HL-60/S4 treated with retinoic acid at 250 ng/mL for 4 days and 3 days (cell line): ENCODE data around the gene CHAMP1.

Source experiments
- in situ Hi-C: fragments of 300-500 bp; cut with MboI; formaldehyde crosslinking; loops from 2 replicates; pipeline ENCODE4 v1.7.0; 2022; ENCODE audit warnings: low sequenced_read_pairs

The CHAMP1 gene

DNA sequence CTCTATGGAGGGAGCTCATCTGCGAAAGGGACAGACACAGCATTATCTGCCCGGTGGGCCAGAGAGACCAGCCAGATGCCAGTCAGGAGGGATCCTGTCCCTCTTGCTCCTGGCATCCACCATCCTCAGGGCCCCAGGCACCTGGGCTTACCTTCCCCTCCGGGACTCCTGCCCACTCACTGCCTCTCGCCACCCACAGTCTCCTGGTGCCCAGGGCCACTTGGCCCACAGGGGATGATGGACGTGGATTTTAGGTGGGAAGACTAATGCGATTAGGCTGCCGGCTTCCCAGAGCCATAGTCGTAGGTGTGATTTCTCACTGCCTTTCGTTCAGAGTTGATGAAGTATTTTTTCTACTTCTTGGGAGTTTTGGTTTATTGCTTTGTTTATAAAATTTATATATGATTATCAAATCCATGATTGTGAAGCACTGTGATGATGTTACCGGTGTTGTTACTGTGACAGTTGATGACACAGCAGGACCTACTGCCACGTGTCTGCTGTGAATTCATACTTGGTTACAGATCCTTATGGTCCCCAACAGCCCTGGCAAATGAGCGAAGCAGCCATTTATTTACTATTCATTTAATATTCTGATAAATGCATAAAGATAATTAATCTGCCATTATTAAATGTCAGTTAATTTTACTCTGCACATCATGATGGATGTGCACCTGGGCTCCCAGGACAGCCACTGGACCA is 14.5 kb upstream of the CHAMP1 start:
- in situ Hi-C loops = no loop called here

DNA sequence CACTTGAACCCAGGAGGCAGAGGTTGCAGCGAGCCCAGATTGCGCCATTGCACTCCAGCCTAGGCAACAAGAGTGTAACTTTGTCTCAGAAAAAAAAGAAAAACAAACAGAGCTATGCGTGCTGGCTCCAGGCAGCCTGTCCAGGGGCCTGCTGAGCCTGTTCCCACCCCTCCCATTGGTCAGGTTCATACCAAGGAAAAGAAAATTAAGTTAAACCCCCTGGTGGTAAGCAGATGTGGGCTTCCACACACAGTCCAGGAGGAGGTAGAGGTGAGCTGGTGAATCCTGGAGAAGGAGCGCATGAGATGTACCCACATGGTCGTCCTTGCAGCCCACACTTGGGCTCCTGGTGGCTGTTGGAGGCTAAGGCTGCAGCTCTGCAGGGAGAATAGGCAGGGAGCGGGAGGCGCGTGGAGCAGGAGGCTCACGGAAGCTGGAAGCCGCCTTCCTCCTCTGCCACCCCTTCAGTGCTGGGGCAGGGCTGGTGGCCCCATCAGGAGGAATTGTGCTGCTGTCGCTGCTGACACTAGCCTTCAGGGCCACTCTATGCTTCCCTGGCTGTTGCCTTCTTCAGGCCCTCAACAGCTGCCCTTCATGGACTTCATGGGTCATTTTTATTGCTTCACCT is 10.5 kb upstream of the CHAMP1 start:
- in situ Hi-C loops = no loop called here

DNA sequence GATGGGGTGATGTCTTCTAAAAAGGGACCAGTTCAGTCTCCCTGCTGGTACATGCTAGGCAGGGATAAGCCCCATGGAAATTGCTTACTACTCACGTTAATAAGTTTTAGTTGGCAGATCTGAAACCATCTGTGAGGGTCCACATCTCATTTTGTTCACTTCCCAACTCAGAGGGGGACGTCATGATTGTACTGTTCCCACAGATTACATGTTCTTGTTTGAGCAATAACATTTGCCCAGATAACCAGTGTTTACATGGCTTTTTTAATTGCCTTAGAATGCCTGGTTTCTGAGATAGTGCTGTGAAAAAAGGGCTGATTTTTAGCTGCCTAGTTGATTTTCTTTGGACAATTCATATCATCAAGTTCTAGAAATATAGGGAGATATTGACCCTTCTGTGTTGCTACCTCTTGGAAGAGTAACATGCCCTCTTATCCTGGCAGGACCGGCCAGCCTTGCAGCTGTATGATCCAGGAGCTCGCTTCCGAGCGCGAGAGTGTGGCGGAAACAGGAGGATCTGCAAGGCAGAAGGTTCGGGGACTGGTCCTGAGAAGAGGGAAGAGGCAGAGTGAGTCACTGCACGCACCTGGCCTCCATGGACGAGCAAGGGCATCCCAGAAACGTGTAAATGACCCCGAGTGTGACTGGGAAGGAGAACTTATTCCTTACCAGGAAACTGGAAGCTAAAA is 9.8 kb upstream of the CHAMP1 start:
- in situ Hi-C loops = no loop called here

DNA sequence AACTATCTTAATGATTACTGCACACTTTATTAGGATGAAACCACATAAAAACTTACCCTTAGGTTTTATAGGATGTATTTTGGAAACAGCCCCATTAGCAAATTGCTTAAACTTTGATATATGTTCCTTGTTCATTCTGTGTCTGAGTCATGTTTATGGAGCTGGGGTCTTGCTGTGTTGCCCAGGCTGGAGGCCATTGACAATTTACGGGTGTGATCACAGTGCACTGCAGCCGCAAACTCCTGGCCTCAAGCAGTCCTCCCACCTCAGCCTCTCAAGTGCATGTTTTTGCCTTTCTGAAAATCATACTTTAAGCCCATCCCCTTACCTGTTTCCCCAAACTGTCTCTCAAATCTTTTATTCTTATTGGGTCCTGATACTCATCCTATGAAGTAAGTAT is 5.2 kb upstream of the CHAMP1 start:
- in situ Hi-C loops = no loop called here

DNA sequence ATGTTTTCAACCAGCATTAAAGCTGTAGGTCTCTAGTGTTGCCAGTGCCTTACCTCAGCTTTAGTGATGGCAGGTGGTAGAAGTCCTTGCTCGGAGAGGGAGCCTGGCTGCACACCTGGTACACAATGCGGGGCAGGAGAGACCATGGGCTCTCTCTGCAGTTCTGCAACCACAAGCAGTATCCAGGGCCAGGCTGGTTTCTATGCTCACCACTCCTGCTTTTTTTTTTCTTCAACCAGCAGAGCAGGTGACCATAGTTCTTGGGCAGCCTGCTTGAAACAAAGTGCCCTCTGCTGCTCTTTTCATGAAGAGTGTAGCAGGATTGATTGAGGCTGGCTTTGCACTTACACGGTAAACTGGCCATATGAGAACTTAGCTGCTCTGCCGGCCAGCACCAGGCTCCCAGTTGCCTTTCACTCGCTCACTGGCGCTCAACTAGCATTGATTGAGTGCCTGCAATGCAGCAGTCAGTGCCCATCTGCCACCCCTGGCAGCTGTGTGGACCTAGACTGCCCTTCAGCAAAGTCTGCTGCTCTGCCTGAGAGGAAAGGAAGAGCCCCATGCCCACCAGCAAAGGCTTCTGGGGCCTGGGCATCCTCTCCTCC is 4.4 kb upstream of the CHAMP1 start:
- in situ Hi-C loops = no loop called here

DNA sequence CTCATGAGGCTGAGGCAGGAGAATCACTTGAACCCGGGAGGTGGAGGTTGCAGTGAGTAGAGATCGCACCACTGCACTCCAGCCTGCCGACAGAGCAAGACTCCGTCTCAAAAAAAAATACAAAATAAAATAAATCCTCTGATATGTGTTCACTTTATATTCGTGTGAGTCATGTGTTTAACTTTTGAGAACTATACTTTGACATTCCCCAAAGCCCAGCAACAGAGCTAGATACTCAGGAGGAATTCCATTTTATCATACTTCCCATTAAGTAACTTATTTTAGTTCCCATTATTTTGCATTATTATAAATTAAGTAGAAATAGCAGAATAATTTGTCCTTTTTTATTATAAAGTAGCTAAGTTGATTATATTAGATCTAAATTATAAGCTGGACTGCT is 3.3 kb upstream of the CHAMP1 start:
- in situ Hi-C loops = no loop called here

DNA sequence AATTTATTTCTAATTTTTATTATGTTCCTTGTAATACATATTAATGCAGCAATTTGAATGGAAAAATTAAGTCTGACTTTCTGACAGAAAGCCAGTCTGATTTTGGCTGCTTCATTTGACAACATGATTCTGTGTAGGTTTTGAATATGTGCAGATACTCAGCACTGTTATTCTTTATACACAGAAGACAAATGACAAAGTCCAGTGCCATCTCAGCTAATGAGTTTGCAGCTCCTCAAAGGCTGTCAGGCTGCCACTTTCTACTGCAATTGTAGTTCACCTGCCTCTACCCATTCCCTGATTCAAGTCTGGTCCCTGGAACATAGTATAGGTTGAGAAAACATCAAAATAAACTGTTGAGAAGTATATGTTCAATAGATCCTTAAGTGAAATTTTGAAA is 2.9 kb upstream of the CHAMP1 start:
- in situ Hi-C loops = no loop called here

DNA sequence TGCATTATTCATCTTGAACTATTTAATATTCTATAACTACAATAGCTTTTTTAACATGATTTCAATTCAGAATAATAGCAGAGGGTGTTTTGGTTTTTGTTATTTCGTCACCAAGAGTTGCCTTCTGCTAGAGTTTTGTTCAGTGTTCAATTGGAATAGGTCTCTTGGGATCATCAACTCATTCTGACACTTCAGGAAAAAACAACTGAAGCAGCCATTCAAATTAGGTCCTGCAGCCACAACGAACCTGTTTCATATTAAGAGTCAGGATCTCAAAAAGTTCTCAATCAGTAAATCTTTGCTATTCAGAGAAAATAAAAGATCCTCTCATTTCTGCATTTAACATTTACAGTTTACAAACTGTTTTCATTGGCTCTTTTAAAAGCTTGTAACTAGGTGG is 2.4 kb upstream of the CHAMP1 start:
- in situ Hi-C loops = no loop called here

DNA sequence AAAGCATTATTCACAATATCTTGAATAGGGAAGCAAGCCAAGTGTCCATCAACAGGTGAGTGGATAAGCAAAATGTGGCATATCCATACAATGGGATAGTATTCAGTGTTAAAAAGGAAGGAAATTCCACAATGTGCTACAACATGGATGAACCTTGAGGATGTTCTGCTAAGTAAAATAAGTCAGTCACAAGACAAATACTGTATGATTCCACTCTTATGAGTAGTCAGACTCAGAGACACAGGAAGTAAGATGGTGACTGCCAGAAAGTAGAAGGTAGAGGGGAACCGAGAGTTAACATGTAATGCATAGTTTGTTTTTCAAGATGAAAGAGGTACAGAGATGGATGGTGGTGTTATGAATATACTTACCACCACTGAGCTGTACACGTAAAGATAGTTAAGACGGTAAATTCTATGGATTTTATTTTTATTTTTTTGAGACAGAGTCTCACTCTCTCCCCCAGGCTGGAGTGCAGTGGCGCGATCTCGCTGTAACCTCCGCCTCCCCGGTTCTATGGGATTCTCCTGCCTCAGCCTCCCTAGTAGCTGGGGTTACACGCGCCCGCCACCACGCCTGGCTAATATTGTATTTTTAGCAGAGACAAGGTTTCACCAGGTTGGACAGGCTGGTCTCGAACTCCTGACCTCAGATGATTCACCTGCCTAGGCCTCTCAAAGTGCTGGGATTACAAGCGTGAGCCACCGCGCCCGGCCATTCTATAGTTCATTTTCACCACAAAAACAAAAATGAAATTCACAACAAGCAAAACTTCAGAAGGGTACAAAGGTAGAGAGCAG is 1.0 kb upstream of the CHAMP1 start:
- in situ Hi-C loops = no loop called here

DNA sequence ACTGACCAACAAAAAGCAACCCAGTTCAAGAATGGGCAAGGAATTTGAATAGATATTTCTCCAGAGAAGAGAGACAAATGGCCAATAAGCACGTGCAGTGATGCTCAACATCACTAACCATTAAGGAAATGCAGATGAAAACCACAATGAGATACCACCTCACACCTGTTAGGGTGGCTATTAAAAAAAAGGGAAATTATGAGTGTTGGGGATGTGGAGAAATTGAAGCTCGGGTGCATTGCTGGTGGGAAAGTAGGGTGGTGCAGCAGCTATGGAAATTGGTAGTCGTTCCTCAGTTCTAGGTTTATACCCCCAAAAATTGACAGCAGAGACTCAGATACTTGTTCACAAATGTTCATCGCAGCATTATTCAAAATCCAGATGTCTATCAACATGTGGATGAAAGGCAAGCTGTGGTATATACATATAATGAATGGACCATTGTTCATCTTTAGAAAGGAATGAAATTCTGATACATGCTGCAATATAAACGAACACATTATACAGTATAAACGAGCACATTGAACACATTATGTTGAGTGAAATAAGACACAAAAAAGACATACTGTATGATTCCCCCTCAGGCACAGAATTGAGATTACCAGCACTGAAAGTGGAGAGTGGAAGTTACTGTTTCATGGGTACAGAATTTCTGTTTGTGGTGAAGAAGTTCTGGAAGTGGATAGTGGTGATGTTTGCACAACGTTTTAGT is 927 bp downstream of the CHAMP1 start:
- in situ Hi-C loops = no loop called here

DNA sequence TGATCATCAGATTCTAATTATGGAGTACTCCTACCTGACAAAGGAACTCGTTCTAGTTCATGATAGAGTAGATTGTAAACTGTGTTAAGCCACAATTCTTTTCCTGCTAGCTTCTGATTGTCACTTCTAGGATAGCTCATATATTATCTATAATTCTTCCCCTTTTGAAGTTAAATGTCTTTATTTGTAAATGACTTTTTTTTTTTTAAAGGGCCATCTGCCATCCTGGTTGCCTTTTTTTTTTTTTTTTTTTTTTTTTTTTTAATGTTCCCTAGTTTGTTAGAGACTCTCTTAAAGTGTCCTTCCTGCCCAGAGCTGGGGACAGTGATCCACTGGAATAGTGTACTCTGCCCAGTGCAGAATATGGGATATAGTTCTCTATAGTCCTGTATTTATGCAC is 4.3 kb downstream of the CHAMP1 start:
- in situ Hi-C loops = no loop called here

DNA sequence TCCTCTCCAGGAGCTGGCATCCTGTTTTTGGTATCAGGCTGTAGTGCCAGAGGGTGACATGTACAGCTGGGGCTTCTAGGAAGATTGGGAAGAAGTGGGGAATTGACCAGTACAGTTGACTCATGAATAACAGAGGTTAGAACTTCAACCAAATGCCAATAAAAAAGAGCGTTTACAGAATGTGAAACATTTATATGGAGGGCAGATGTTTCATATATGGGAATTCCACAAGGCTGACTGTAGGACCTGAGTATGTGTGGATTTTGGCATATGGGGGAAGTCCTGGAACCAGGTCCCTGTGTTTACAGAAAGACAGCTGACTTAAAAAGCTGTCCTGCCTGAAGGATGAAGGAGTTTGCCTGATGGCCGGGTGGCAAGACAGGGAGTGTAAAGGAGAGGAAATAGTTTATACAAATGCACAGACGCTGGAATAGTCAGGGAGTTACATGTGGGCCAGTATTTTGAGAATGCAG is 5.2 kb downstream of the CHAMP1 start:
- in situ Hi-C loops = no loop called here

DNA sequence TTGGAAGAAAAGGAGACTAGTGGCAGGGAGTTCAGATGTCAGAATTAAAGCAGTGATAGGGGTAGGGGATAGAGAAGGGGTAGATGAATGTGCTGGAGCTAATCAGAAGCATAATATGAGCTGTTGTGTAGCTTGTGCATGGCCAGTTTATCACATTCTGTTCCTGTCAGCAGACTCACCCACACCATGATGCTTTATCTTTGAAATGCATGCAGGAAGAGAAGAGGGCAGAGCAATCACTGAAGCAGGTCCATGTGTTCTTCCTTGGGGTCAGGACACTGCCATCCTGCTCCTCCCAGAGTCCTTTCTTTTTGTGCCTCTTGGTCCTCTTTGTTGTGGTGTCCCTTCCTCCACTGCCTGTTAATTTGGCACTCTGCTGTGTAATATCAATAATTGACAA is 5.8 kb downstream of the CHAMP1 start:
- in situ Hi-C loops = no loop called here

DNA sequence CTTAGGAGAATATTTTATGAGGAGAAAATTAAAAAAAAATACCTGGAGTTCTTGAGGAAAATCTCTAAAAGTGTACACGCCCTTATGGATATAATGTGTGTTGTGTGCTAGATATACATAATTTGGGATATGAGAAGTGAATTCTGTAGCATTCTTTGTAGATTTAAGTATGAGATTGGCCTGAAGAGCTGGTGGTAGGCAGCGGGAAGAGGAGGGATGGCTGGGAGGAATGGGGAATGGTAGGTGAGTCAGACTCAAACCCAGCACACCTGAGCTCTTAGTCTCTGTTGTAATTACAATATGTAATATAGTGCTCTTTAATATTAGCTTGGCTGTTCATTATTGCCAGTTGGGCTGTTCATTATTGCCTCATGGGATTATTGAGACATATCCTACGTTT is 7.0 kb downstream of the CHAMP1 start:
- in situ Hi-C loops = no loop called here

DNA sequence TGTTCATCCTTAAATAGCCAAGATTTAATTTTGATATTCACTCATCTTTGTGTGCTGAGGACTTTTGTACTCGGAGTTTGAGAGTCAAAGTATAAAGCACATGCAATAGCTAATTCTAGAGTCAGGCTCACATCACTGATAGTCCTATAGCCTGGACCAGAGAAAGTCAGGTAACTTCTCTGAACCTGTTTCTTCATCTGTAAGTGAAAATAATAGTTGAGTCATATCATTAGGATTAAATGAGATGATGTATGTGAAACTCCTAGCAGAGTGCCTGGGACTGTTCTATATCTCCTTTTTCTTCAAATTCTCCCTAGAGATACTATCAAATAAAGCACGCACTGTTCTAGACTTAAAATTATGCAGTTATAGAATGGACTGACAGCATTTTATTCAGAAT is 9.0 kb downstream of the CHAMP1 start:
- in situ Hi-C loops = no loop called here

DNA sequence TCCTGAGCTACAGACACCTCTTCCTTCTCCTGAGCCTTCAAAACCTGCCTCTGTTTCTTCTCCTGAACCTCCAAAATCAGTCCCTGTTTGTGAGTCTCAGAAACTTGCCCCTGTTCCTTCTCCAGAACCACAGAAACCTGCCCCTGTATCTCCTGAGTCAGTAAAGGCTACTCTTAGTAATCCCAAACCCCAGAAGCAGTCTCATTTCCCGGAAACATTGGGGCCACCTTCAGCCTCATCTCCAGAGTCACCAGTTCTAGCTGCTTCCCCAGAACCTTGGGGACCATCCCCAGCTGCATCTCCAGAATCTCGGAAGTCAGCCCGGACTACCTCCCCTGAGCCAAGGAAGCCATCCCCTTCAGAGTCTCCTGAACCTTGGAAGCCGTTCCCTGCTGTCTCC is 10.0 kb downstream of the CHAMP1 start:
- in situ Hi-C loops = no loop called here

DNA sequence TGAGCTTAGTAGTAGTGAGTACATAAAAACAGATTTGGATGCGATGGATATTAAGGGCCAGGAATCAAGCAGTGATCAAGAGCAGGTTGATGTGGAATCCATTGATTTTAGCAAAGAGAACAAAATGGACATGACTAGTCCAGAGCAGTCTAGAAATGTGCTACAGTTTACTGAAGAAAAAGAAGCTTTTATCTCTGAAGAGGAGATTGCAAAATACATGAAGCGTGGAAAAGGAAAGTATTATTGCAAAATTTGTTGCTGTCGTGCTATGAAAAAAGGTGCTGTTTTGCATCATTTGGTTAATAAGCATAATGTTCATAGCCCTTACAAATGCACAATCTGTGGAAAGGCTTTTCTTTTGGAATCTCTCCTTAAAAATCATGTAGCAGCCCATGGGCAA is 11.4 kb downstream of the CHAMP1 start:
- in situ Hi-C loops = no loop called here

DNA sequence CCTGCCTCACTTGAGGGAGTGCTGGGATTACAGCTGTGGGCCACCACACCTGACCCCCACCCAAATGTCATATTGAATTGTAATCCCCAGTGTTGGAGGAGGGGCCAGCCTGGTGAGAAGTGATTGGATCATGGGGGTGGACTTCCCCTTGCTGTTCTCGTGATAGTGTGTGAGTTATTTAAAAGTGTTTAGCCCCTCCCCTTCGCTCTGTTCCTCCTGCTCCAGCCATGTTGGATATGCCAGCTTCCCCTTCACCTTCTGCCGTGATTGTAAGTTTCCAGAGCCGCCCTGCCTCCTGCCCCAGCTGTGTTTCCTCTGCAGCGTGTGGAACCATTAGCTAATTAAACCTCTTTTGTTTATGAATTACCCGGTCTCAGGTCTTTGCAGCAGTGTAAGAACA is 13.7 kb downstream of the CHAMP1 start:
- in situ Hi-C loops = no loop called here

DNA sequence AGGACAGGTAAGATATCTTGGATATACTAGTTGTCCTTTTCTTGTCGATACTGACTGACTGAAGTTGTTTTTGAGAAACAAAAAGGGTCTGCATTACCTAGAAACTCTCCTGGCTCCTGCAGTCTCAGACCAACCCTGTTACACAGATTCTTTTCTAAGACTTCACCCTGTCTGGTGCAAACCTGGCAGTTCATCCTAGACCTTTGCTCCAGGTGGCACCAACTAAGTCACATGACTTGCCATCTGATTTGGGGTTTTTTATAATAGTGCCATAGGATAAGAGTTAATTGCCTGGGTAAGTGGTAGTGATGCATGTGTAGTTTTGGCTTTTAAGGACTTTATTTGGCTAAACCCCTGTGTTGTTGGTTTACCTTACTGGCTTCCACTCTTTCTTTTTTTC is 14.3 kb downstream of the CHAMP1 start:
- in situ Hi-C loops = no loop called here

DNA sequence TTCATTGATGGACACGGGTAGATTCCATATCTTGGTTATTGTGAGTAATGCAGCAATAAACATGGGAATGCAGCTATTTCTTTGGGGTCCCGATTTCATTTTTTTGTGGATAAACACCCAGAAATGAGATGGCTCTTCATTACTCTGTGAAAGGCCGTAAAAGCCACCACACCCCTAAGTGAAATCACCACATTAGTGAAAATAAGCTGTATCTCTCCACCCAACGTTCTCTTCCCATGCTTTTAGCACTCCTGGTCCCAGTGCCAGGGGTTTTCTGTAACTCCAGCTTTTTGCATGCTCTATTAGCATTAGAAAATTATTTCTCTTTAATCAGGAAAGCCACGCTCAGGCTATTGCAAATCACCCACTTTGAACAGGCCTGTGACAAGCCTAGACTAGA is 15.8 kb downstream of the CHAMP1 start:
- in situ Hi-C loops = no loop called here
